Parathyroid adenoma (tissue), 2 donors: Measurements from ENCODE around the gene TMEM44.

Experiments used
- H2AFZ ChIP-seq: fragments of 300-600 bp; sonication (generic); one replicate; pipeline ENCODE4 v1.7.0; 2017; ENCODE audit warnings: antibody characterized with exemption, mild to moderate bottlenecking
- H3K27ac ChIP-seq: fragments of 300-600 bp; sonication (generic); one replicate; pipeline ENCODE4 v1.7.0; 2017
- H3K27me3 ChIP-seq: fragments of 300-600 bp; sonication (generic); one replicate; pipeline ENCODE4 v1.7.0; 2017; ENCODE audit warnings: low read length; ENCODE audit not compliant: control insufficient read depth, insufficient read depth
- H3K36me3 ChIP-seq: fragments of 300-600 bp; sonication (generic); one replicate; pipeline ENCODE4 v1.7.0; 2017; ENCODE audit warnings: low read length; ENCODE audit not compliant: control insufficient read depth, insufficient read depth
- H3K4me1 ChIP-seq: fragments of 300-600 bp; sonication (generic); one replicate; pipeline ENCODE4 v1.7.0; 2017; ENCODE audit warnings: control low read depth
- H3K4me2 ChIP-seq: fragments of 300-600 bp; sonication (generic); one replicate; pipeline ENCODE4 v1.7.0; 2017; ENCODE audit warnings: low read length
- H3K4me3 ChIP-seq: fragments of 300-600 bp; sonication (generic); one replicate; pipeline ENCODE4 v1.7.0; 2017; ENCODE audit warnings: low read depth, low read length
- H3K79me2 ChIP-seq: fragments of 300-600 bp; sonication (generic); one replicate; pipeline ENCODE4 v1.7.0; 2017; ENCODE audit warnings: control low read depth
- H3K9ac ChIP-seq: fragments of 300-600 bp; sonication (generic); one replicate; pipeline ENCODE4 v1.7.0; 2017; ENCODE audit warnings: mild to moderate bottlenecking
- H3K9me3 ChIP-seq: fragments of 300-600 bp; sonication (generic); one replicate; pipeline ENCODE4 v1.7.0; 2017; ENCODE audit warnings: low read length; ENCODE audit not compliant: control insufficient read depth
- TF ChIP-seq, protein P1 (sequence below): fragments of 300-600 bp; sonication (generic); IDR thresholded peaks from one replicate; pipeline ENCODE4 v1.7.0; 2017; ENCODE audit warnings: antibody characterized with exemption, mild to moderate bottlenecking
- donor health status: primary hyperparathyroidism.

Gene TMEM44

GRCh38 chr3:194604837-194605236, 28.4 kb downstream of the TMEM44 start:
- Histone ChIP-seq H3K79me2 (no peaks in the 10 kb centered on the region), H3K27ac (no peak overlapping the region), H3K36me3 (no peaks in the 10 kb centered on the region), H3K4me2 (no peak overlapping the region), H2AFZ (no peak overlapping the region), H3K9me3 (no peaks in the 10 kb centered on the region), H3K27me3 (no peaks in the 10 kb centered on the region), H3K4me3 (no peak overlapping the region), H3K9ac (no peak overlapping the region), H3K4me1 (no peaks in the 10 kb centered on the region)
- TF ChIP-seq, protein P1, sequence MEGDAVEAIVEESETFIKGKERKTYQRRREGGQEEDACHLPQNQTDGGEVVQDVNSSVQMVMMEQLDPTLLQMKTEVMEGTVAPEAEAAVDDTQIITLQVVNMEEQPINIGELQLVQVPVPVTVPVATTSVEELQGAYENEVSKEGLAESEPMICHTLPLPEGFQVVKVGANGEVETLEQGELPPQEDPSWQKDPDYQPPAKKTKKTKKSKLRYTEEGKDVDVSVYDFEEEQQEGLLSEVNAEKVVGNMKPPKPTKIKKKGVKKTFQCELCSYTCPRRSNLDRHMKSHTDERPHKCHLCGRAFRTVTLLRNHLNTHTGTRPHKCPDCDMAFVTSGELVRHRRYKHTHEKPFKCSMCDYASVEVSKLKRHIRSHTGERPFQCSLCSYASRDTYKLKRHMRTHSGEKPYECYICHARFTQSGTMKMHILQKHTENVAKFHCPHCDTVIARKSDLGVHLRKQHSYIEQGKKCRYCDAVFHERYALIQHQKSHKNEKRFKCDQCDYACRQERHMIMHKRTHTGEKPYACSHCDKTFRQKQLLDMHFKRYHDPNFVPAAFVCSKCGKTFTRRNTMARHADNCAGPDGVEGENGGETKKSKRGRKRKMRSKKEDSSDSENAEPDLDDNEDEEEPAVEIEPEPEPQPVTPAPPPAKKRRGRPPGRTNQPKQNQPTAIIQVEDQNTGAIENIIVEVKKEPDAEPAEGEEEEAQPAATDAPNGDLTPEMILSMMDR: no peak

- H3K36me3 ChIP-seq: no peaks in the 10 kb centered on the region
- no peak overlapping the region for H3K4me3 ChIP-seq
- no peak overlapping the region for H3K4me2 ChIP-seq
- no peak overlapping the region for H3K9ac ChIP-seq
- H2AFZ ChIP-seq: no peak overlapping the region
- H3K9me3 ChIP-seq: no peaks in the 10 kb centered on the region
- no peak overlapping the region for H3K27ac ChIP-seq
- no peaks in the 10 kb centered on the region for H3K27me3 ChIP-seq
- no peaks in the 10 kb centered on the region for H3K4me1 ChIP-seq
- TF ChIP-seq, protein P1: no peak
- H3K79me2 ChIP-seq: no peaks in the 10 kb centered on the region
Measured at GRCh38 chr3:194604126-194604525, 29.1 kb downstream of the TMEM44 start.

- no peaks in the 10 kb centered on the region for H3K9me3 ChIP-seq
- no peak overlapping the region for H3K4me2 ChIP-seq
- TF ChIP-seq, protein P1: no peak
- no peaks in the 10 kb centered on the region for H3K27me3 ChIP-seq
- H3K9ac ChIP-seq: no peak overlapping the region
- H3K79me2 ChIP-seq: no peaks in the 10 kb centered on the region
- no peaks in the 10 kb centered on the region for H3K4me1 ChIP-seq
- H3K4me3 ChIP-seq: no peak overlapping the region
- H3K27ac ChIP-seq: no peak overlapping the region
- no peaks in the 10 kb centered on the region for H3K36me3 ChIP-seq
- no peak overlapping the region for H2AFZ ChIP-seq
Measured at GRCh38 chr3:194602669-194603171, 30.5 kb downstream of the TMEM44 start.

DNA sequence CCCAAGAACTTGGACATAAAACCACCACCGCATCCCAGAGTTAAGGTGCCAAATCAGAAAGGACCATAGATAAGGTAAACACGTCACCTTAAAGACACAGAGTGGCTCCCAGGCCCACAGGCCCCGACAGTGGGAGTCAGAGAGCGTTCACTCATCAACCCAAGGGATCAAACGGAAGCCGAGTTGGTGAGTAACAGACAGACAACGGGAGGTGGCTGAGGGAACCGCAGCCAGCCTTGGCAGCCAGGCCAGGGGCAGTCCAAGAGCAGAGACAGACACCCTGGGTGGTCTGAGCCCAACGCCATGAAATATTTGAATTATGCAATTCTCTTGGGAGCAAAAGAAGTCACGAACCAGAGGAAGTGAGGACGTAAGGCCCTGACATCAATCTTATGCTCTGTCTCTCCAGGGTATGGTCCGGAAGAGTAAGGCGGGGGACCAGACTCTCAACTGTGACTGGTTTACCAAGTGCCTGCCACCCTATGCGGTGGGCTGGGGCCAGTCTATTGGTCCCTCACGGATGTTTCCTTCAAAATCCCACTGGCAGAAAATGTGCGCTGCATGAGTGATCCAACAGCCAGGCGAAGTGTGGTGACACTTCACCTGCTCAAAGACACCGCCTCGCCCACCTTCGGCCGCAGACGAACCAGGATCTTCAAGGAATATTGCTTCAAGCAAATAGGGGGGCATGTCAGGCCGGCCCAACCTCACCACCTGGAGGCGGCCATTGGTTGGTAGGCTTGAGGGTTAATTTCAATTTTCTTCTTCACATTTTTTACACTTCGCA, 34.3 kb downstream of the TMEM44 start:
- Histone ChIP-seq H3K36me3 (no peaks in the 10 kb centered on the region), H3K9me3 (no peaks in the 10 kb centered on the region), H3K4me3 (no peak overlapping the region), H3K9ac (no peak overlapping the region), H2AFZ (no peak overlapping the region), H3K4me1 (no peaks in the 10 kb centered on the region), H3K27me3 (no peaks in the 10 kb centered on the region), H3K4me2 (no peak overlapping the region), H3K27ac (no peak overlapping the region), H3K79me2 (no peaks in the 10 kb centered on the region)
- TF ChIP-seq, protein P1: no peak

DNA sequence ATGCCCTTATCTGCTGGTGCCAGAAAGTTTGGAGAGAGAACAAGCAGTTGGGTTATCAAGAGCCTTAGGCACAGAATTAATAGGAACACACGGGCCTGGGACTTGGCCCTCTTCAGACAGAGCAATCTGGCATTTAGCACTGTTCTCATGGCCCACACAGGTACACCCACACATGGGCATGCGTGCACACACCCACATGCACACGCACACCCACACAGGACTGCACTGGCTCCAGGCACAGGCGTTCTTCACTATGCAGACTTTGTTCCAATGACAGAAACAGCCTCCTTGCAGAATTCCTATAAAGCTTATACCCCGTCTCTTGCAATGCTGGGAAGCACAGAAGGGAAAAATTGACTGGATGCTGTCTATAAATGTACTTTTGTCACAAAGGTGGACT, 36.3 kb downstream of the TMEM44 start:
- Histone ChIP-seq H3K4me3 (no peak overlapping the region), H3K4me1 (peaks cover 3% of the 10 kb centered on the region), H3K27ac (no peak overlapping the region), H3K4me2 (no peak overlapping the region), H3K9ac (no peak overlapping the region), H3K36me3 (no peaks in the 10 kb centered on the region), H2AFZ (no peak overlapping the region), H3K79me2 (no peaks in the 10 kb centered on the region), H3K9me3 (no peaks in the 10 kb centered on the region), H3K27me3 (no peaks in the 10 kb centered on the region)
- TF ChIP-seq, protein P1: no peak
